Activated CD4-positive, CD25-positive, alpha-beta regulatory T cell treated with anti-CD3 and anti-CD28 coated beads, Interleukin-2, amount 50 U/mL, for 72 hours (primary cell): Measurements from ENCODE around the gene TNFAIP8.

Experiments
- DNase-seq: peaks from one replicate; pipeline ENCODE4 v3.0.0; 2021

The TNFAIP8 gene

GRCh38 chr5:119371146-119371545, 15.3 kb downstream of the TNFAIP8 start:
- no peak for DNase-seq

GRCh38 chr5:119373449-119373858, 17.6 kb downstream of the TNFAIP8 start:
- DNase-seq: no peak

- no peak for DNase-seq
Observed at GRCh38 chr5:119374901-119375300, 19.1 kb downstream of the TNFAIP8 start.

GRCh38 chr5:119377066-119377465, 21.2 kb downstream of the TNFAIP8 start:
- DNase-seq: no peak

- no peak for DNase-seq
Observed at GRCh38 chr5:119378075-119378700, 22.4 kb downstream of the TNFAIP8 start.

- no peak for DNase-seq
Observed at GRCh38 chr5:119379096-119379495, 23.3 kb downstream of the TNFAIP8 start.

GRCh38 chr5:119379942-119380547, 24.2 kb downstream of the TNFAIP8 start:
- no peak for DNase-seq

- no peak for DNase-seq
Observed at GRCh38 chr5:119382169-119382568, 26.4 kb downstream of the TNFAIP8 start.

- no peak for DNase-seq
Observed at GRCh38 chr5:119383008-119383407, 27.2 kb downstream of the TNFAIP8 start.

GRCh38 chr5:119385136-119385535, 29.3 kb downstream of the TNFAIP8 start:
- DNase-seq: no peak

GRCh38 chr5:119385536-119386128, 29.8 kb downstream of the TNFAIP8 start:
- no peak for DNase-seq

GRCh38 chr5:119386596-119387344, 31.0 kb downstream of the TNFAIP8 start:
- DNase-seq: no peak

GRCh38 chr5:119387945-119388618, 32.3 kb downstream of the TNFAIP8 start:
- DNase-seq: no peak

GRCh38 chr5:119388619-119389190, 32.9 kb downstream of the TNFAIP8 start:
- DNase-seq: no peak

GRCh38 chr5:119389288-119390030, 33.6 kb downstream of the TNFAIP8 start:
- no peak for DNase-seq

GRCh38 chr5:119390404-119390803, 34.6 kb downstream of the TNFAIP8 start:
- DNase-seq: no peak

GRCh38 chr5:119393201-119393691, 37.4 kb downstream of the TNFAIP8 start:
- DNase-seq: no peak

GRCh38 chr5:119393746-119394145, 37.9 kb downstream of the TNFAIP8 start:
- DNase-seq: no peak

- no peak for DNase-seq
Observed at GRCh38 chr5:119395080-119395836, 39.4 kb downstream of the TNFAIP8 start.

GRCh38 chr5:119396030-119396664, 40.3 kb downstream of the TNFAIP8 start:
- DNase-seq: no peak
